ENCODE measurements around the gene LARP4B.

DNA sequence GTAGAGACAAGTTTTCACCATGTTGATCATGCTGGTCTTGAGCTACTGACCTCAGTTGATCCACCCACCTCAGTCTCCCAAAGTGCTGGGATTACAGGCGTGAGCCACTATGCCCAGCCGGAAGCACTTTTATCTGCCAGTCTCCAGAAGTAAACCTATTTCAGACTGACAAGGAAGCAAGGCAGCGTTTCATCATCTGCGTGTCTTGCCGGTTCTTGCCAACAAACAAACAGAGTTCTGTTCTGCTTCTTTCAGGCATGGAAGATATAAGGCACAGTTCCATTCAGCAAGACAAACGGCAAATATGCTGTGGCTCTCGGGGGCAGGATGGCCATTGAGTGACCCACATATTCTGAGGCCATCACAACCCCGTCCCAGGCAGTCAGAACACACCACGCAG, 15.5 kb upstream of the LARP4B start:
- TF ChIP-seq POLR2A (IDR thresholded peaks at IDR 0.05; ENCODE audit: low read length) (no peak), GATA1 (IDR thresholded peaks at IDR 0.05; ENCODE audit: low read depth, low read length) (no peak)

All from erythroblast (primary cell).